Activated gamma-delta T cell treated with anti-CD3 and anti-CD28 coated beads, Interleukin-2, amount 50 U/mL, for 16 hours (primary cell): Measurements from ENCODE around the gene RTN4RL1.
"Not testable (repeated sequence)": the region's sequence is repeated elsewhere in the genome, so short reads cannot be mapped to it uniquely, and the experiment has no call there.

ENCODE experiments used
- DNase-seq: peaks from one replicate; pipeline ENCODE4 v3.0.0-alpha.2; 2020; ENCODE audit warnings: low read depth

The RTN4RL1 gene

DNA sequence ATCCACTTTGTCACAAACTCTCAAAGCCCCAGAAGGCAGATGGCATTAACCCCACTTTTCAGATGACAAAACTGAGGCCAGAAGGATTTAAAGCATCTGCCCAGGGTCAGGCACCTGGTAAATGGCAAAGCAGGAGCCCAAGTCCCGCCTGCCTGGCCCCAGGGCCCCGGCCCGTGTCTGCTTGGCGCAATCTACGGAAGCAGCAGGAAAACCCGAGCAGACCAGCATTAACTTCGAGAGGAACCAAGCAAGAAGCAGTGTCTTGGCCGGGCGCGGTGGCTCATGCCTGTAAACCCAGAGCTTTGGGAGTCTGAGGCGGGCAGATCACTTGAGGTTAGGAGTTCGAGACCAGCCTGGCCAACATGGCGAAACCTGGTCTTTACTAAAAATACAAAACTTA lies 21.6 kb downstream of the RTN4RL1 start:
- DNase-seq: no peak

- no peak for DNase-seq
These were observed 22.3 kb downstream of the RTN4RL1 start for GRCh38 chr17:2002767-2003329.

- no peak for DNase-seq
These were observed 25.4 kb downstream of the RTN4RL1 start for GRCh38 chr17:1999557-2000251.

DNA sequence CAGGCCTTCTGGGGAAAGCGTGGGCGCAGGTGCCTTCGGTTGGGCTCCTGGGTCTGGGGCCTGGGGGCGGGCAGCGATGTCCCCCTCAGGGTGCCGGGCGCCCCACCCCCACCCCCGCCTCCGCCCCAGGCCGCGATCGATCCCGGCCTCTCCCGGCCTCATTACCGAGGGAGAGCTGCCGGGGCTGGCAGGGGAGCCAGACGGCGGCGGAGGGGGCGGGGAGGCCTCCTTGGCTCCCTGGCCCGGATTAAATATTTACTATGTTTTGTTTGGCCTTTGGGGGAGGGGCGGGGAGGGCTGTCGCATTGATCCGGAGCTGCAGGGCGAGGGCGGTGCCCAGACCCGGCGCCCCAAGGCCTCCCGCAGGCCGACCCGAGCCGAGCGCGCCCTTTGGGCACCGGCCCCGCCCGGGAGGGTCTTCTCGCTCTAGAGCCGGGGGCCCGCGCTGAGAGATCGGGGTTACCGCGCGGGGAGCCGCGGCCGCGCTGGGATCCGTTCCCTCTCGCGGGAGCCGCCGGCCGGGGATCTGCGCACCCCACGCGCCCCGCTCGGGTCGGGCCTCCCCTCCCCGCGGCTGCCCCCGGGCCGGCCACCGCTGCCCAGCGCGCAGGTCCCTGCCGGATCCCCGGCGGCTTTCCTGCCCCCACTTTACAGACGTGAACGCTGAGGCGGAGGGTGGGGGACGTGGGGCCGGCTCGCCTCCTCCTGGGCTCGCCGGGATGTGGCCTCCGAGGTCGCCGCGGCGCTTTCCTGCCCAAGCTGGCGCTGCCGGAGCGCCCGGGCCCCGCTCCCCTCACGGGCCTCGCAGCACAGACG lies 27.0 kb downstream of the RTN4RL1 start:
- no peak for DNase-seq

GRCh38 chr17:1997289-1997926 lies 27.7 kb downstream of the RTN4RL1 start:
- no peak for DNase-seq

GRCh38 chr17:1996800-1997288 lies 28.3 kb downstream of the RTN4RL1 start:
- DNase-seq: no peak

DNA sequence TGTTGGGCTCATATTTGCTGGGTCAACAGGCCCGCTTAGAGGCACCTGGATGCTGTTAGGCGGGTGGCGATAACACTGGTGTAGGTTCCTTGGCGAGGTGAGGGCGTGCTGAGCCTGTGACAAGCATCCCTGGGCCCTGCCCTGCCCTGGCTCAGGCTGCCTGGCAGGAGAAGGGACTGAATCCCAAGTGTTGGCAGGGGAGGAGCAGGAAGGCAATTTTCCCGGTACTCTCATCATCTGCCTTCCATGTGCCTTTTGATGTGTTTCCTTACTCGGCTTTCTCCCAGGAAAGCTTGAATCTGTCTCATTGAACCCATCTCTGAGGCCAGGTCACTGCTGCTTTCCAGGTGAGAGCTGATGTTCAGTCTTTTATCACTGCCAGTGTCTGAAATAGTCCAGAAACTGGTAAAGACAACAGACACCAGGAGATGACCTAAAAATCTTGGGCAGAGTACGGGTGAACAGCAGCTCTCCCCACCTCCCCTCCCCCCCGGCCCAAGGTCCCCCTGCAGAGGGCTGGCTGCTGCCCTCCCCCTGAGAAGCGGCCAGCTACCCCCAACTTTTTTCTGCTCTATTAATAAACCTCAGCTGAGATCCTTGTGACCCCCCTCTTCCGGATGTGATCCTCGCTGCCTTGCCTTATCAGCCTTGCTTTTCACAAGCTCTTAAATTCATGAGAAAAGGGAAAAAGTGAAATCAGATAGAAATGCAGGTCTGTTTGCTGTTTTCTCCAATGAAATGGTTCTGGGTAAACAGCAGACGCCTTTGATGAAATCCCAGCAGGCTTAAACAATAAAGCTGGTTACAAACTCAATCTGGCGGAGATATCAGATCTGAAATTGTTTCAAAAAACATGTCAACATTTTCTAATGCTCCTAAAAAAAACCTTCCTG lies 29.0 kb downstream of the RTN4RL1 start:
- no peak for DNase-seq

DNA sequence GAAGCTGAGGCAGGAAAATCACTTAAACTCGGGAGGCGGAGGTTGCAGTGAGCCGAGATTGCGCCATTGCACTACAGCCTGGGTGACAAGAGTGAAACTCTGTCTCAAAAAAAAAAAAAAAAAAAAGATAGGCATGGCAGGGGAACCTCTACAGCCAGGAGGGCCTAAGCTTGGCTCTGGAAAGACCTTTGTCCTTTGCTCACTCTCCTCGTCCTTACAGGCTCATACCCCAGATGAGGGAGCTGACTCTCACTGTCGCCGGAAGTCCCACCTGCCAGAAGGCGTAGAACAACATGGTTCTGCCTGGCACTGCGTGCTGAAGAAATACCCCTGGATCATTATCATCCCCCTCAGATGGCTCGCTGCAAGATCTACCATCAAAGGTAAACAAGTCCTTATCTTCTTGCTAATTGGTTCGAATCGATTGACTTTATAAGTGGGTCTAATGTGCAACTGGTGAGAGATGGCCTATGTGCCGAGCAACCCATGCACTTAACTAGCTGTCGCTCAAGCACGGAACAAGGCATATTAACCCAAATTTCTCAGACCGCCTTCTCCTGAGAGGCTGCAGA lies 29.7 kb downstream of the RTN4RL1 start:
- DNase-seq: no peak

- DNase-seq: no peak
These were observed 30.4 kb downstream of the RTN4RL1 start for GRCh38 chr17:1994707-1995106.

- DNase-seq: no peak
These were observed 32.6 kb downstream of the RTN4RL1 start for GRCh38 chr17:1992541-1992940.

DNA sequence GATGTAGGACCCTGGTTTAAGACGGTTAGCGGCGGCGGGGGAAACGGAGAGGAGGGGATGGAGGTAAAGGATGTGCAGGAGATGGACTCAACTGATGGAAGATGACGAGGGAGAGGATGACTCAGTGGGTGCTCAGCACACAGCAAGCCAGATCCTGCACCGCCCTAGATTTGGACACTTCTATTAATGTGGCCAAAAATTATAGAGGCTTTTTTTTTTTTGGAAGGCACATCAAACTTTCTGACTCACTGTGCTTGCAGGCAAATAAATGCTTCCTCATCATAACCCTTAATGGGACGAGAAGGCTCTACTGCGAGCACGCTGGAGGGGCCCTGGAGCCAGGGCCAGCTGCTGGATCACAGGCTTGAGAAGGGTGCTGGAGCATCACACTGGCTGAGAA lies 36.0 kb downstream of the RTN4RL1 start:
- no peak for DNase-seq

GRCh38 chr17:1986783-1987451 lies 38.2 kb downstream of the RTN4RL1 start:
- DNase-seq: no peak

DNA sequence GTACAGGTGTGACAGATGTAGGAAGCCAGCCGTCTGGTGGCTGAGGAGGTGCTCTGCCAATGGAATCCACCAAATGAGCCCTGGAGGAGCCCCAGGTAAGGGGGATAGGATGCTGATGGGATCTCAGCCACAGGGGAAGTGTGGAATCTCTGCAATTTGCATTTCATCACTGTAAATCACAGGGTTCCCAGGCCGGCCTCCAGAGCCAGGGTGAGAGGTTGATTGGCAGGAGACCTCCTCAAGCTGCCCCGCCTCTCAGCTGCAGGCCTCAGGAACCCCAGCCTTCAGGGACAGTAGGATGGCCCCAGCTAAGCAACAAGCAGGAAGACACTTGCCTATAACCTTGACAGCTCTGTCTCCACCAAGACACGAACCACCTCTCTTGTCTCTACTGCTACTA lies 39.4 kb downstream of the RTN4RL1 start:
- DNase-seq: no peak

DNA sequence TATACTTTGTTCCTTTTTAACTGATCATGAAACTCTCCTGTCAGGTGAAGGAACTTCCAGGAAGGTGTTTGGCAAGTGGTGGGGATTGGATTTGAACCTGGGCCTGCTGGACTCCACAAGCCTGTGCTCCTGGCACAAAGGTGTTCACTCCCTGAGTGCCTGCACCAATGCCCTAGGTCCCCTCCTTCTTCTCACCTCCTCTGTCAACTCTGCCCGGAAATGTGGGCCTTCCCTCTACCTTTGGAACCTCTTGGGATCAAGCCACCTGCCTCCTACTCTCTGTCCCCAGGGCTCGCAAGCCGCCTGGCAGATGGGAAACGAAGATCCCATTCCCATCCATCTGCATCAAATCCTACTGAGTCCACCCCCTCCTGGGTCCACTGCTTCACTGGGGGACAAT lies 40.0 kb downstream of the RTN4RL1 start:
- DNase-seq: no peak

DNA sequence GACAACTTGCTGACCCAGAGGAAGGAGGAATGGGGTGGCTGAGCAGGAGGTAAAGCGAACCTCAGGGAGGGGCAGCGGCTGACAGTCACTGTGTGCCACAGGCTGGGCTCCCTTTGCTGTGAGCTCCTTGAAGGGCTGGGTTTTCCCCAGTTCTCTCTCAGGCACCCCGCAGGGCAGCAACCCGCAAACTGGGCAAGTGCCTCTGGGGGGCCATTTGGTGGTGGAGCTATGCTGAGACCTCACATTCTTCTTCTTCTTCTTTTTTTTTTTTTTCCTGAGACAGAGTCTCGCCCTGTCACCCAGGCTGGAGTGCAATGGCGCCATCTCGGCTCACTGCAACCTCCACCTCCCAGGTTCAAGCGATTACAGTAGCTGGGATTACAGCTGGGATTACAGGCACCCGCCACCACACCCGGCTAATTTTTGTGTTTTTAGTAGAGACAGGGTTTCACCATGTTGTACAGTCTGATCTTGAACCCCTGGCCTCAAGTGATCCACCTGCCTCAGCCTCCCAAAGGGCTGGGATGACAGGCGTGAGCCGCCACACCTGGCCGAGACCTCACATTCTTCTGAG lies 42.3 kb downstream of the RTN4RL1 start:
- not testable (repeated sequence) for DNase-seq

DNA sequence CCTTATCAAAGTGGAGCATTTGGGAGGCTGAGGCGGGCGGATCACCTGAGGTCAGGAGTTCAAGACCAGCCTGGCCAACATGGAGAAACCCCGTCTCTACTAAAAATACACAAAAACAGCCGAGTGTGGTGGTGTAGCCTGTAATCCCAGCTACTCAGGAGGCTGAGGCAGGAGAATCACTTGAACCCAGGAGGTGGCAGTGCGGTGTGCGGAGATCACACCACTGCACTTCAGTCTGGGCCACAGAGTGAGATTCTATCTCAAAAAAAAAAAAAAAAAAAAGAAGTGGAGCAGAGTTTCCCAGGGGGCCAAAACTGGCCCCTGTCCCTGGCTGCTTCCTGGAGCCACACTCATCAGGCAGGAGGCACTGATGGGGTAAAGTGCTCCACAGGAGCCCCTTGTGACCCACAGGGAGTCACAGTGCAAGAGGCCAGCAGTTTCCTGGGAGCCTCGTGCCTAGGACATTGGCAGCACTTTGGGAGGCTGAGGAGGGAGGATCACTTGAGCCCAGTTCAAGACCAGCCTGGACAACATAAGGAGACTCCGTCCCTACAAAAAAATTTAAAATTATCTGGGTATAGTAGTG lies 44.4 kb downstream of the RTN4RL1 start:
- no peak for DNase-seq

GRCh38 chr17:1979182-1979985 lies 45.8 kb downstream of the RTN4RL1 start:
- no peak for DNase-seq

- no peak for DNase-seq
These were observed 46.7 kb downstream of the RTN4RL1 start for GRCh38 chr17:1978396-1978949.
